Stimulated activated CD4-positive, alpha-beta T cell treated with anti-CD3 and anti-CD28 coated beads, Interleukin-12 subunit alpha, Interleukin-12 subunit beta, amount 100 ng/mL, for 4 hours (primary cell): Measurements from ENCODE around the gene TRAIP.
"Not testable (repeated sequence)": the region's sequence is repeated elsewhere in the genome, so short reads cannot be mapped to it uniquely, and the experiment has no call there.

Experiments
- DNase-seq: peaks from one replicate; pipeline ENCODE4 v3.0.0-alpha.2; 2020

TRAIP gene

GRCh38 chr3:49790626-49791411 is 65.5 kb downstream of the TRAIP start:
- no peak for DNase-seq

- no peak for DNase-seq
Measured at GRCh38 chr3:49788056-49788455, 68.3 kb downstream of the TRAIP start.

GRCh38 chr3:49787536-49787935 is 68.8 kb downstream of the TRAIP start:
- DNase-seq, result no peak

- DNase-seq, result no peak
Measured at GRCh38 chr3:49787182-49787464, 69.2 kb downstream of the TRAIP start.

- DNase-seq, result peak; percentile 98
Measured at GRCh38 chr3:49786357-49787181, 69.8 kb downstream of the TRAIP start, which contains the start of gene IP6K1. Gene IP6K1, minus strand, starts transcription at chr3:49786542. Its CDS starts 38,502 bp downstream, at chr3:49748040.

- DNase-seq, result peak; percentile 16
Measured at GRCh38 chr3:49785565-49786356, 70.6 kb downstream of the TRAIP start.

- DNase-seq, result not testable (repeated sequence)
Measured at GRCh38 chr3:49782277-49782676, 74.1 kb downstream of the TRAIP start.

GRCh38 chr3:49781415-49782199 is 74.8 kb downstream of the TRAIP start:
- no peak for DNase-seq

- not testable (repeated sequence) for DNase-seq
Measured at GRCh38 chr3:49780975-49781365, 75.4 kb downstream of the TRAIP start.

GRCh38 chr3:49780080-49780974 is 76.0 kb downstream of the TRAIP start:
- no peak for DNase-seq

- DNase-seq, result no peak
Measured at GRCh38 chr3:49779358-49780079, 76.8 kb downstream of the TRAIP start.
